Dermis blood vessel endothelial cell (primary cell): ENCODE measurements around the gene DAPK1. TPM values are rescaled to one million over a fixed set of nuclear protein-coding genes. Genes with fewer than 3 reads are reported as not detected.
"Not testable (repeated sequence)": the region's sequence is repeated elsewhere in the genome, so short reads cannot be mapped to it uniquely, and the experiment has no call there.

ENCODE experiments used
- DNase-seq: peaks from one replicate; pipeline ENCODE4 v3.0.0; 2010
- total RNA-seq: library from RNA; depleted of rRNA; stranded (reverse); fragments of >200 nt; gene quantifications from 2 replicates; pipeline ENCODE4 v1.2.3, GENCODE V29; 2014

DAPK1 gene
- total RNA-seq, 1 donor from 2014 or later: 51.6 TPM

DNA sequence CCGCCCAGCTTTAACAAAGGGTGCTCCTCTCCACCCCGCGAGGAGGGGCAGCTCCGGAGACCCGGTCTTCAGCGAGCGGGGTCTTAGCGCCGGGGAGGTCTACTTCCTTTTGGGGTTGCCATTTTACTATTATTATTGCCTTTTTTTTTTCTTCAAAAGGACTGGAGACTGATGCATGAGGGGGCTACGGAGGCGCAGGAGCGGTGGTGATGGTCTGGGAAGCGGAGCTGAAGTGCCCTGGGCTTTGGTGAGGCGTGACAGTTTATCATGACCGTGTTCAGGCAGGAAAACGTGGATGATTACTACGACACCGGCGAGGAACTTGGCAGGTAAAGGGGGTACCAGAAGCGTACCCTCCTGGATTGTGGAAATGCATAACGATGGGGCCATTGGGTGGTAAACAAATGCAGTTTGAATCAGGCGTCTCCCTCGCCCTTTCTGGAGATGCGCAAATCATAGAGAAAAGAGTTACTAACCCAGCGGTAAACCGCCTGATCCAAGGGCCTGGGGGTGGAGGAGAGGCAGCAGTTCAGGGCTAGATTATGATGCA, 1.2 kb downstream of the DAPK1 start:
- peak; percentile 39 for DNase-seq

DNA sequence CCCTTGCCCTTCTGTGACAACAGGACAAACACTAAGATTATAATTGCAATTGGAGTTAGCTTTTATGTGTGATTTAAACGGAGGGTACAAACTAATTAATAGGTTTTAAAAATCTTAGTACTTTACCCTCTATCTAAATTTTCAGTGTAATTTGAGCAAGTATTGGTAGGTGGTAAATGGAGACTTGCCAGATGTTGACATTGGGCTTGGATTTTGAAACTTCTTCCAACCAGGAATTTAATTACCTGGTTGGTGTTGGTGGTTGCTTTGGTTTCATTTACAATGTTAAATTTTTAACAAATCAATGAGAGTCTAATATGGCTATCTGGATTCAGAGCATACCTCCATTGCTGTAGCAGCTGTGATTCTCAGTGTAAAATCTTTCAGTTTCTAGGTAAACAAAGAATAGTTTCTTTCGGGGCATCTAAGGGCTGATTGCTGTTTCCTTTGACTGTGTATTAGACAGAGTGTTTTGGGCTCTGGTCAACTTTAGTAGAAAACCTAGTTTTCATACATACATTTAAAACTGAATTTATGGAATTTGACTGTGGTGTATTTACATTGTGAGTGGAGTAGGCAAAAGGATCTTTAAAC, 1.9 kb downstream of the DAPK1 start:
- peak; percentile 32 for DNase-seq

DNA sequence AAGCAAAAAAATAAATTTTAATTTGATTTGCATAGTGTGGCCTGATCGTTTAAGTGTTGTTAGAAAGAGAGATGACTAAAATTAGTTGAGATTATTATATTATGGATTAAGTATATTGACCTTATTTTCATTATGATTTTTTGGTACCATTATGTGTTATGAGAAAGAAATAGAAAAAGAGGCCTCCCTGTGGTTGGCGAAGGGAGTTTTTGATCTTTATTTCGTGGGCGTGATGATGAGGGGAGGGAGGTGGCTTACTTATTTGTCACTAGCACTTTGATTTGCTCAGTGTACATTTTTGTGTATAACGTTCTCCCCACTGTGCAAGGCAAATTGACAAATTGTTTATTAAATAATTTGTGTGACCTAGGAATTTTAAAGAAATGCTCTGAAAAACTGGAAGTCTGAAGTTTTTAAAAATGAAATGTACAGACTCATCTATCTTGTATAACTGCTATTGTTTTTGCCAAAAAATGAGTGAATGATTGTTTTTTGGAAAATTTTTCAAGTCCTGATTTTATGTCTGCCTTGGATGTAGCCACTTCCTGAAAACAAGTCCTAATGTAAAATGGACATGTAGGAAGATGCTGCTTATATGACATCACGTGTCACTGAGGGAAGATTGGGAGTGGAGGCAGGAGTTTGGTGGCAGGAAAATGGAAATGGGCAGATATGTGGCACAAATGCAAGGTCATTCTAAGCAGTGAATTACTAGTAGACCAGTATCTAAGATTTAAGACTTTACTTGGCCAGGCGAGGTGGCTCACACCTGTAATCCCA, 3.0 kb downstream of the DAPK1 start:
- peak; percentile 53 for DNase-seq

- DNase-seq: not testable (repeated sequence)
Measured at GRCh38 chr9:87501271-87501656, 3.6 kb downstream of the DAPK1 start.

DNA sequence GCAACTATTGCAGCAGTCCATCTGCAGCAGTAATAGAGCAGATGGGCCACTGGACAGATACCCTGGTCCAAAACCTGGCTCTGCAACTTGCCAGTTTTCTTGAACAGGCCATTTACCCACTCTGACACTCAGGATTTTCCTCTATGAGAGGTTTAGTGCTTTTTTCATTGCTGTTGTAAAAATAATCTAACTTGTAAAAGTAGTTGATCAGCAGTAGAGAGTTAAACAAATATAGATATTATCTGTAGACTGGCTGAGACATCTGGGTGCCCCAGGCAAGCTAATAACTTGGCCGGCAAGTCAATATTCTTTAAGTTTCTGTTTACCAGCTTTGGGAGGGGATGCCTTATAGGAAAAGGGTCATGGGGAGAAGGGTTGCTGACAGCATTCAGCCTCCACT, 4.1 kb downstream of the DAPK1 start:
- DNase-seq: no peak

DNA sequence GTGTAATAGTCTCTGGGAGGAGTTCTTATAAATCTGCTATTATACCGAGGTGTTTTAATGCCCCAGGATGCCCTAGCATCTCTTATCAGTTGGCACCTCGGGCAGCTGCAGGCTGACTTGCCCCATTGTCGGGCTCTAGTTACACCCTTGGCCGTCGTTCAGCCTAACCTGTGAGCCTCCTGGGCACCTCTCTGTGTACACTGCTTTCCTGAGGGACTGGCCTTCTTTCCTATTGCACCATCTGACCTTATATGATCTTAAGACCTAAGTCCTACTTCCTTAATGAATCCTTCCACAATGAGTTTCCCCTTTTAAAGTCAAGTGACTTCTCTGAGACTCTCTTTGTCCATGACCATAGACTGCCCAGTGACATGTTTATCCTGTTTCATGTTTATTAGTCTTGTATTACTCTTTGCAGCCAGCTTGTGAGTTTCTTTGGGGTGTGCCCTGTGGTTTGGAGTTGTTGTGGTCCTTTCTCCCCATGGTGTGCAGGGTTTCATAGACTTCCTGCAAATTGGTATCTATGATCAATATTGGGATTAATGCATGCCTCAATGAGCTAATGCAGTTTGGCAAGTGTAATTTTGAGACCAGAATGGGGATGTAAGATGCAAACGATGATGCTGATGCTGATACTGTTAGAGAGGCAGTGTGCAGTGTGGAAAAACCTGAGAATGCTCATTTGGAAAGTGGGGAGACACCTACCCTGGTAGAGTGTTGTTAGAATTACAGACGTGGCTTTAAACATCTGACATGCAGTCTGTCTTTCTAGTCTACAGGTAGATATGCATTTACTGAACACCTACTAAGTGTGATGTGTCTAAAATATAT, 4.9 kb downstream of the DAPK1 start:
- no peak for DNase-seq

DNA sequence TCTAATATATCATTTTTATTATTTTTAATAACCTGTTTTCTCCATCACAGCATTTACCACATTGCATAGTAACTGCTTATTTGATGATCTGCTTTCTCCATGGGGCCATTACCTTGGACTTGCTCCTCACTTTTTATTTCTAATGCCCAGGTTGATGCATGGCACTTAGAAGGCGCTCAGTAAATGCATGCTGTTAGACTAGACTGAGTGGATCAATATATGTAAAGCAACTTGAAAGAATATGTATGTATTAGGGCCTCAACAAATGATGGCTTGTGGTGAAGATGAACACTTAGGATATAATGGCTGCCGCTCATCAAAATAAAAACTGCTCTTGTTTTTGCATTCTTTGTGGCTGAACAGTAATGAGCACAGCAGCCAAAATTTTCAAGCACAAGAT, 5.8 kb downstream of the DAPK1 start:
- DNase-seq: no peak

GRCh38 chr9:87503927-87504326, 6.3 kb downstream of the DAPK1 start:
- peak; percentile 69 for DNase-seq

GRCh38 chr9:87504938-87505337, 7.3 kb downstream of the DAPK1 start:
- no peak for DNase-seq

- no peak for DNase-seq
Measured at GRCh38 chr9:87505869-87506678, 8.4 kb downstream of the DAPK1 start.

GRCh38 chr9:87507576-87507975, 9.9 kb downstream of the DAPK1 start:
- DNase-seq: no peak

- DNase-seq: peak; percentile 59
Measured at GRCh38 chr9:87510252-87510683, 12.6 kb downstream of the DAPK1 start.

- no peak for DNase-seq
Measured at GRCh38 chr9:87512311-87512710, 14.6 kb downstream of the DAPK1 start.

DNA sequence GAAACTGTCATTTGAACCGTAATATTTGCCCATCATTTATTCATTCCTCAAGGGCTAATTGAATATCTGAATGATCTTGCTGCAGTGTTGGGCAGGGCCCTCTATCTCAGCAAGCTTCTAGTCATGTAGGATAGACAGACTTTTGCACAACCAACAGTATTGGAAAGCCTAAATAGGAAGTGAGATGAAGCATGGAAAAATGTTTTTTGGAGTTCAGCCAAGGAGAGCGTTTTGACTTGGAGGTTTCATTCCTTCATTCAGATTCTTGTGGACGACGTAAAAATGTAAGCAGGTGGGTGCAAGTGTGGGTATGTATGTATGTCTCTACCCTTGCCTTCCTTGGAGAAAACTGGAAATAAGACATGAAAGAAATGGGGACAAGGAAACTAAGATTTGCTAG, 15.5 kb downstream of the DAPK1 start:
- DNase-seq: peak; percentile 43

- DNase-seq: peak; percentile 60
Measured at GRCh38 chr9:87513880-87514535, 16.3 kb downstream of the DAPK1 start.

DNA sequence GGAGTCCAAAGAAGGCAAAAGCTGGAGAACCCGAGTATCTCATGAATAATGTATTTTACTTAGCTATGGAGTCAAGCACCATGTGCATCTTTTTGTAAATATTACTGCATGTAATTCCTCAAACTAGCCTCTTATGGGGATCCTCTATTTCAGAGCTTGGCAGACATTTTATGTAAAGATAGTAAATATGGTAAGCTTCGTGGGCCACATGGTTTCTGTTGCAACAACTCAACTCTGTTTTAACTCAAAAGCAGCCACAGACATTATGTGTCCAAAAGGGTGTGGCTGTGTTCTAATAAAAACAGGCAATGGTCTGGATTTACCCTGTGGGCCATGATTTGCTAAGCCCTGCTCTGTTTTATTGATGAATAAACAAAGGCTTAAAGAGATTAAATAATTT, 17.3 kb downstream of the DAPK1 start:
- DNase-seq: no peak

DNA sequence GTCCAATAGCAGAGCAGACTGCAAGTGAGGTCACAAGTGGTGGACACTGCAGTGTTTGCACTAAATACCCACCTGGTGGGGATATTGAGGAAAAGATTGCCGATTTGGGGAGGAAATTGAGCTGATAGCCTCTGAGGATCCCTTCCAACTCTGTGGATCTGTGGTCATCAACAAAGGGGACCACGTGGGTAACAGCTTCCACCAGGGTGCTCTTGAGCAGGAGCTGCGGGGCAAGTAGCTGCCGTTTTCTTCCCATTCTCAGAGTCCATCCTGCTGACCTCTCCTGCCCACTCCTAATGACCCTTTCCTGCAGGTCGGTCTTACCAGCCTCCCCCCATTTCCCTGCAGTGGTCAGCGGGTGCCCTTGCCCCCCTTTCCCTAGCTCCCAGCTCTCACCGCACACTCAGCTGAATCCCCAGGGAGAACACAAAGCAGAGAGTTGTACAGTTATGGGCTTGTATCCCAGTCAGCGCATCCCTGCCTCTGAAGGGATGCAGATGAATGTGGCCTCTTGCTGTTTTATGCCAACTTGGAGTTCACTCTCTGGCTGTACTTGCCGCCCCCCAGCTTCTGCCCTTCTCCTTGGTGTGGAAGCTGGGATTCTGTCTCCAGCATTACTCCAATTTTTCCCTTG, 18.0 kb downstream of the DAPK1 start:
- DNase-seq: no peak

DNA sequence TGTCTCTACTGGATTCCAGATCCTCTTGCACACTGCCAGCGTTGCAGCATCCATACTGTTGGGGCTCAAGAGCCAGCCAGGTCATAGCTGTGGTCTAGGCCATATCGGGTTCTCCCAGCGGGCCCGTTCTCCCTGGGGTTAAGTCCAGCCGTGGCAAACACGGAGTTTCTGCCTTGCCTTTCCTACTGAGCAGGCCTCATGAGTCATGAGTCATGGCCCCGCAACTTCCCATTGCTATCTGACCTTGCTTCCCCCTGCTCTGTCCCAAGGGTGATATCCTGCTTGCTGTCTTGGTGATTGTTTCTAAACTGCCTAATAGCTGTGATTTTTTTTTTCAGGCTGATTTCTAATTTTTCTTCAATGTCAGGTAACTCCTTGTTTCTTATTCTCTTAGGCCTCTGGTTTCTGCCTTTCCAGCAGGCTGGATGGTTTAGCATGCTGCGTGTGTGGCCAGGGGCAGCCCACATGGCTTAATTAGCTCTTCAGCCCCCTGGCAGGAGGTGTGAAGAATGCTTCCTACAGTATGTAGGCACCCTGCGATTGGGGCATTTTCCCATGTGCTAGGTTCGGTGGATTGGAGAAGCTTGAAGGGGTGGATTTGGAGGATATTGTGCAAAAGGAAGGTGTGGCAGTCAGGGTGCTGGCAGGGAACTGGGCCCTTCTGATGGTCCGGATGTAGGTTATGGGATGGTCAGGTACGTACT, 18.7 kb downstream of the DAPK1 start:
- peak; percentile 94 for DNase-seq

GRCh38 chr9:87516926-87517290, 19.2 kb downstream of the DAPK1 start:
- peak; percentile 55 for DNase-seq

DNA sequence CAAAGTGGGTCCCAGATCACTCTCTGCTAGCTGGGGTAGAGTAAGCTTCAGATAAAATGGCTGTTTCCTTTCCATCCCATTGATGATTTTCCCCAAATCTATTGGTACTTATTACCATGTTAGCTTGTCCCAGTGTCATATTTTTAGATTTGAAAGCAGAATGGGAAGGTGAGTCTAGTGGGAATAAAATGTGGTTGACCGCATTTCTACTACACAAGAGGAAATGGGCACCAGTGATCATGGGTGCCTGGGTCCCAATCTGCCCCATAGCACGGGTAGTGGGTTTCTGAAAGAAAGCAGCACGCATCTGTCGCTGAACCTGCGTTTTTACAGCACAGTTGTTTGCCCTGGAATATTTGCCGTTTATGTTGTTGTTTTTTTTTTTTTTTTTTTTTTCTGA, 20.1 kb downstream of the DAPK1 start:
- no peak for DNase-seq
